Measurements from ENCODE around the gene ELMO3. TPM values are rescaled to one million over a fixed set of nuclear protein-coding genes. Genes with fewer than 3 reads are reported as not detected.

Gene ELMO3
- polyA plus RNA-seq, 1 donor from 2014 or later: 2.2 TPM

- H4K20me1 ChIP-seq (ENCODE audit: insufficient read depth): no peaks in the 10 kb centered on the region
- no peak overlapping the region for H3K27ac ChIP-seq (ENCODE audit: low read length)
- H3K79me2 ChIP-seq (replicated peaks; ENCODE audit: insufficient read depth, low read length): peaks cover 13% of the 10 kb centered on the region
- H3K4me2 ChIP-seq (ENCODE audit: low read length): no peak overlapping the region
- no peaks in the 10 kb centered on the region for H3F3A ChIP-seq (ENCODE audit: insufficient read depth, low read length, poor library complexity, severe bottlenecking)
- no peaks in the 10 kb centered on the region for H3K36me3 ChIP-seq (ENCODE audit: insufficient read depth, low read length)
- no peak overlapping the region for H2AFZ ChIP-seq (ENCODE audit: low read depth, low read length)
- H3K27me3 ChIP-seq (ENCODE audit: insufficient read depth, low read depth, low read length): no peaks in the 10 kb centered on the region
- H3K9me2 ChIP-seq (ENCODE audit: insufficient read depth, low read length): no peaks in the 10 kb centered on the region
- H3K9ac ChIP-seq (ENCODE audit: low read length): no peak overlapping the region
- no peaks in the 10 kb centered on the region for H3K9me3 ChIP-seq (ENCODE audit: low read length)
- TF ChIP-seq SMC3 (conservative IDR thresholded peaks at IDR 0.05; ENCODE audit: poor library complexity): no peak
- TF ChIP-seq, protein P1, sequence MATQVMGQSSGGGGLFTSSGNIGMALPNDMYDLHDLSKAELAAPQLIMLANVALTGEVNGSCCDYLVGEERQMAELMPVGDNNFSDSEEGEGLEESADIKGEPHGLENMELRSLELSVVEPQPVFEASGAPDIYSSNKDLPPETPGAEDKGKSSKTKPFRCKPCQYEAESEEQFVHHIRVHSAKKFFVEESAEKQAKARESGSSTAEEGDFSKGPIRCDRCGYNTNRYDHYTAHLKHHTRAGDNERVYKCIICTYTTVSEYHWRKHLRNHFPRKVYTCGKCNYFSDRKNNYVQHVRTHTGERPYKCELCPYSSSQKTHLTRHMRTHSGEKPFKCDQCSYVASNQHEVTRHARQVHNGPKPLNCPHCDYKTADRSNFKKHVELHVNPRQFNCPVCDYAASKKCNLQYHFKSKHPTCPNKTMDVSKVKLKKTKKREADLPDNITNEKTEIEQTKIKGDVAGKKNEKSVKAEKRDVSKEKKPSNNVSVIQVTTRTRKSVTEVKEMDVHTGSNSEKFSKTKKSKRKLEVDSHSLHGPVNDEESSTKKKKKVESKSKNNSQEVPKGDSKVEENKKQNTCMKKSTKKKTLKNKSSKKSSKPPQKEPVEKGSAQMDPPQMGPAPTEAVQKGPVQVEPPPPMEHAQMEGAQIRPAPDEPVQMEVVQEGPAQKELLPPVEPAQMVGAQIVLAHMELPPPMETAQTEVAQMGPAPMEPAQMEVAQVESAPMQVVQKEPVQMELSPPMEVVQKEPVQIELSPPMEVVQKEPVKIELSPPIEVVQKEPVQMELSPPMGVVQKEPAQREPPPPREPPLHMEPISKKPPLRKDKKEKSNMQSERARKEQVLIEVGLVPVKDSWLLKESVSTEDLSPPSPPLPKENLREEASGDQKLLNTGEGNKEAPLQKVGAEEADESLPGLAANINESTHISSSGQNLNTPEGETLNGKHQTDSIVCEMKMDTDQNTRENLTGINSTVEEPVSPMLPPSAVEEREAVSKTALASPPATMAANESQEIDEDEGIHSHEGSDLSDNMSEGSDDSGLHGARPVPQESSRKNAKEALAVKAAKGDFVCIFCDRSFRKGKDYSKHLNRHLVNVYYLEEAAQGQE (IDR thresholded peaks at IDR 0.05; ENCODE audit: borderline replicate concordance): no peak
- no peak for TF ChIP-seq CTCF (IDR thresholded peaks at IDR 0.05; ENCODE audit: poor library complexity, severe bottlenecking)
- TF ChIP-seq POLR2AphosphoS5 (IDR thresholded peaks at IDR 0.05): no peak
- TF ChIP-seq TAF1 (IDR thresholded peaks at IDR 0.05; ENCODE audit: low read depth): no peak
- TF ChIP-seq EP300 (conservative IDR thresholded peaks at IDR 0.05; ENCODE audit: poor library complexity, severe bottlenecking): no peak
- no peak for TF ChIP-seq RAD21 (conservative IDR thresholded peaks at IDR 0.05)
- TF ChIP-seq EZH2 (IDR thresholded peaks at IDR 0.05; ENCODE audit: borderline replicate concordance, insufficient read depth, low read length, poor library complexity, severe bottlenecking): no peak
- no peak for TF ChIP-seq MXI1 (conservative IDR thresholded peaks at IDR 0.05; ENCODE audit: poor library complexity, severe bottlenecking)
- H3K4me3 ChIP-seq (ENCODE audit: low read length): no peak overlapping the region
Observed at GRCh38 chr16:67188323-67188722, 10.6 kb upstream of the ELMO3 start.

DNA sequence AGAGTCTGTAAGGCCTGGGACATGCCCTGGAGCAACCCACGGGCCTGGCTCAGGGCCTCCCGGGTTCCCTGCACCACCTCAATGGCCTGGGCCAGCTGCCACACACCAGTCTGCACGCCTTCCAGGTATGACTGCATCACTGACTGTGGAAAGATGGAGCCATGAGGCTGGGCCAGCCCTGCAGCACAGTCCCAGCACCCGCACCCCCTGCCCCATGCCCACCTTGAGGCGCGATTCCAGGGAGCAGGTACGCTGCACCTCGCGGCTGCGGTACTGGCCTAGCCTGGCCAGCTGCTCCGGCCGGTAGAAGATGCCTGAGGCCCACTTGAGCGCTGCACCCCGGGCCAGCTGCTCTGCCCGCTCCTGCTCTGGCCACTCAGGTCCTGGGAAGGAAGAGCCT is 10.1 kb upstream of the ELMO3 start:
- Histone ChIP-seq H3K9ac (ENCODE audit: low read length) (no peak overlapping the region), H3K27me3 (ENCODE audit: insufficient read depth, low read depth, low read length) (no peaks in the 10 kb centered on the region), H3F3A (ENCODE audit: insufficient read depth, low read length, poor library complexity, severe bottlenecking) (no peaks in the 10 kb centered on the region), H3K4me3 (ENCODE audit: low read length) (no peak overlapping the region), H3K36me3 (ENCODE audit: insufficient read depth, low read length) (no peaks in the 10 kb centered on the region), H3K9me2 (ENCODE audit: insufficient read depth, low read length) (no peaks in the 10 kb centered on the region), H2AFZ (ENCODE audit: low read depth, low read length) (no peak overlapping the region), H4K20me1 (ENCODE audit: insufficient read depth) (no peaks in the 10 kb centered on the region), H3K9me3 (ENCODE audit: low read length) (no peaks in the 10 kb centered on the region), H3K4me2 (ENCODE audit: low read length) (no peak overlapping the region), H3K27ac (ENCODE audit: low read length) (no peak overlapping the region), H3K79me2 (replicated peaks; ENCODE audit: insufficient read depth, low read length) (peaks cover 15% of the 10 kb centered on the region)
- TF ChIP-seq MXI1 (conservative IDR thresholded peaks at IDR 0.05; ENCODE audit: poor library complexity, severe bottlenecking) (no peak), SMC3 (conservative IDR thresholded peaks at IDR 0.05; ENCODE audit: poor library complexity) (no peak), EZH2 (IDR thresholded peaks at IDR 0.05; ENCODE audit: borderline replicate concordance, insufficient read depth, low read length, poor library complexity, severe bottlenecking) (no peak), EP300 (conservative IDR thresholded peaks at IDR 0.05; ENCODE audit: poor library complexity, severe bottlenecking) (no peak), POLR2AphosphoS5 (IDR thresholded peaks at IDR 0.05) (no peak)

Measured in neural cell (in vitro differentiated cells).